HG03575 (cell line): ENCODE measurements around the gene CFAP53.

Experiments used
- ATAC-seq: cut with Tn5 transposase; IDR thresholded peaks from one replicate; pipeline ENCODE4 v1.9.1; 2021; ENCODE audit not compliant: unreplicated experiment, insufficient number of reproducible peaks, low FRiP score; ENCODE audit errors: extremely low read depth

Gene CFAP53

GRCh38 chr18:50203801-50204604, 62.3 kb downstream of the CFAP53 start:
- ATAC-seq = no peak

GRCh38 chr18:50201476-50202018, 64.7 kb downstream of the CFAP53 start:
- ATAC-seq = no peak

- no peak for ATAC-seq
Measured at GRCh38 chr18:50199921-50200320, 66.4 kb downstream of the CFAP53 start.

GRCh38 chr18:50199346-50199855, 66.9 kb downstream of the CFAP53 start:
- no peak for ATAC-seq

GRCh38 chr18:50196261-50196660, 70.0 kb downstream of the CFAP53 start:
- no peak for ATAC-seq

GRCh38 chr18:50195689-50196088, 70.6 kb downstream of the CFAP53 start:
- no peak for ATAC-seq

- no peak for ATAC-seq
Measured at GRCh38 chr18:50194631-50195532, 71.4 kb downstream of the CFAP53 start, which contains the start of gene MYO5B. TSS of gene MYO5B (minus strand) at chr18:50195147. CDS start at chr18:50194793, 354 bp downstream.

GRCh38 chr18:50193796-50194630, 72.3 kb downstream of the CFAP53 start:
- no peak for ATAC-seq

- no peak for ATAC-seq
Measured at GRCh38 chr18:50192995-50193795, 73.1 kb downstream of the CFAP53 start.

GRCh38 chr18:50190926-50191325, 75.4 kb downstream of the CFAP53 start:
- no peak for ATAC-seq

- no peak for ATAC-seq
Measured at GRCh38 chr18:50190236-50190635, 76.1 kb downstream of the CFAP53 start.

- ATAC-seq = no peak
Measured at GRCh38 chr18:50189160-50189559, 77.1 kb downstream of the CFAP53 start.

GRCh38 chr18:50188652-50189051, 77.6 kb downstream of the CFAP53 start:
- ATAC-seq = no peak

- ATAC-seq = no peak
Measured at GRCh38 chr18:50187659-50188058, 78.6 kb downstream of the CFAP53 start.

GRCh38 chr18:50186385-50186784, 79.9 kb downstream of the CFAP53 start:
- no peak for ATAC-seq

- no peak for ATAC-seq
Measured at GRCh38 chr18:50183556-50183955, 82.7 kb downstream of the CFAP53 start.

- ATAC-seq = no peak
Measured at GRCh38 chr18:50182511-50182910, 83.8 kb downstream of the CFAP53 start.

- no peak for ATAC-seq
Measured at GRCh38 chr18:50181590-50181989, 84.7 kb downstream of the CFAP53 start.
